Endodermal cell (in vitro differentiated cells): ENCODE data around the gene TNFAIP8L3. TPM values are rescaled to one million over a fixed set of nuclear protein-coding genes. Genes with fewer than 3 reads are reported as not detected.
A peak's percentile ranks its signal among the peaks of the same experiment; 100 is the strongest.

Source experiments
- DNase-seq: peaks from one replicate; pipeline ENCODE4 v3.0.0-alpha.2; 2017
- H3K27ac ChIP-seq: 2 replicates; pipeline ENCODE4 v1.5.1; 2013; ENCODE audit warnings: mild to moderate bottlenecking, low read depth, low read length, moderate library complexity
- H3K27me3 ChIP-seq: 2 replicates; pipeline ENCODE4 v1.6.1; 2013; ENCODE audit warnings: mild to moderate bottlenecking, low read length, moderate library complexity; ENCODE audit not compliant: insufficient read depth, control insufficient read depth, poor library complexity, severe bottlenecking
- H3K36me3 ChIP-seq: 2 replicates; pipeline ENCODE4 v1.7.0; 2013; ENCODE audit warnings: mild to moderate bottlenecking, low read length, moderate library complexity; ENCODE audit not compliant: control insufficient read depth, insufficient read depth
- H3K4me1 ChIP-seq: one replicate; pipeline ENCODE4 v1.7.0; 2013; ENCODE audit warnings: low read length; ENCODE audit not compliant: control insufficient read depth, insufficient read depth
- H3K4me3 ChIP-seq: 2 replicates; pipeline ENCODE4 v1.5.1; 2013; ENCODE audit warnings: mild to moderate bottlenecking, low read length, moderate library complexity
- H3K9ac ChIP-seq: 2 replicates; pipeline ENCODE4 v1.6.1; 2013; ENCODE audit warnings: mild to moderate bottlenecking, low read length, moderate library complexity; ENCODE audit not compliant: poor library complexity, severe bottlenecking; ENCODE audit errors: extremely low read depth
- H3K9me3 ChIP-seq: 2 replicates; pipeline ENCODE4 v1.6.1; 2013; ENCODE audit warnings: mild to moderate bottlenecking, low read length, moderate library complexity; ENCODE audit not compliant: control insufficient read depth
- H3K27ac Mint-ChIP-seq: 2 replicates; pipeline ENCODE4 v1.8.0; 2020; ENCODE audit warnings: mixed read lengths
- H3K27me3 Mint-ChIP-seq: 2 replicates; pipeline ENCODE4 v1.8.0; 2021; ENCODE audit warnings: mild to moderate bottlenecking, mixed read lengths; ENCODE audit not compliant: insufficient read depth
- H3K36me3 Mint-ChIP-seq: 2 replicates; pipeline ENCODE4 v1.8.0; 2020; ENCODE audit warnings: low read depth, mixed read lengths
- H3K4me1 Mint-ChIP-seq: 2 replicates; pipeline ENCODE4 v1.8.0; 2020; ENCODE audit warnings: mixed read lengths
- H3K4me3 Mint-ChIP-seq: 2 replicates; pipeline ENCODE4 v1.8.0; 2020; ENCODE audit warnings: mild to moderate bottlenecking, moderate library complexity, mixed read lengths
- H3K9me3 Mint-ChIP-seq: 2 replicates; pipeline ENCODE4 v1.8.0; 2020; ENCODE audit warnings: mild to moderate bottlenecking, mixed read lengths
- WGBS, 2 experiments: methylation state at CpG; one replicate each; pipeline versions ENCODE4 v1.1.5 to v1.1.7; 2013; ENCODE audit warnings: missing lambda C conversion rate in 2 of 2, mixed read lengths in 1 of 2; ENCODE audit not compliant: insufficient coverage in 1 of 2, insufficient read length in 1 of 2; 5-methylcytosine and 5-hydroxymethylcytosine counted together
- total RNA-seq, 2 donors: library from RNA; stranded (reverse); fragmentation: NEBNext Ultra II Directional in 1 of 2; extraction: Animal tissue kit (Norgen Biotek cat#: 25700) in 1 of 2; gene quantifications; 2 replicates in 1 of 2; 3 replicates in 1 of 2; pipeline ENCODE4 v1.2.1, GENCODE V29; 2021
- TF ChIP-seq, protein P1 (sequence below): fragments of 200-600 bp; sonication (generic); conservative IDR thresholded peaks from 2 replicates; pipeline ENCODE4 v1.5.0; 2021; ENCODE audit warnings: antibody characterized with exemption, mild to moderate bottlenecking

The TNFAIP8L3 gene
- total RNA-seq, 2 donors from 2014 or later = 0.31 TPM; not detected in 1

- TF ChIP-seq, protein P1, sequence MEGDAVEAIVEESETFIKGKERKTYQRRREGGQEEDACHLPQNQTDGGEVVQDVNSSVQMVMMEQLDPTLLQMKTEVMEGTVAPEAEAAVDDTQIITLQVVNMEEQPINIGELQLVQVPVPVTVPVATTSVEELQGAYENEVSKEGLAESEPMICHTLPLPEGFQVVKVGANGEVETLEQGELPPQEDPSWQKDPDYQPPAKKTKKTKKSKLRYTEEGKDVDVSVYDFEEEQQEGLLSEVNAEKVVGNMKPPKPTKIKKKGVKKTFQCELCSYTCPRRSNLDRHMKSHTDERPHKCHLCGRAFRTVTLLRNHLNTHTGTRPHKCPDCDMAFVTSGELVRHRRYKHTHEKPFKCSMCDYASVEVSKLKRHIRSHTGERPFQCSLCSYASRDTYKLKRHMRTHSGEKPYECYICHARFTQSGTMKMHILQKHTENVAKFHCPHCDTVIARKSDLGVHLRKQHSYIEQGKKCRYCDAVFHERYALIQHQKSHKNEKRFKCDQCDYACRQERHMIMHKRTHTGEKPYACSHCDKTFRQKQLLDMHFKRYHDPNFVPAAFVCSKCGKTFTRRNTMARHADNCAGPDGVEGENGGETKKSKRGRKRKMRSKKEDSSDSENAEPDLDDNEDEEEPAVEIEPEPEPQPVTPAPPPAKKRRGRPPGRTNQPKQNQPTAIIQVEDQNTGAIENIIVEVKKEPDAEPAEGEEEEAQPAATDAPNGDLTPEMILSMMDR = no peak
- Histone ChIP-seq H3K27ac (no peak overlapping the region), H3K9ac (no peak overlapping the region), H3K4me3 (no peak overlapping the region), H3K4me1 (no peaks in the 10 kb centered on the region), H3K9me3 (no peaks in the 10 kb centered on the region), H3K36me3 (no peaks in the 10 kb centered on the region), H3K27me3 (peaks cover 41% of the 10 kb centered on the region)
- Mint-ChIP-seq H3K27ac (no peak overlapping the region), H3K4me3 (no peak overlapping the region), H3K27me3 (peaks cover 38% of the 10 kb centered on the region), H3K4me1 (peaks cover 5% of the 10 kb centered on the region), H3K36me3 (no peaks in the 10 kb centered on the region), H3K9me3 (no peaks in the 10 kb centered on the region)
- no peak for DNase-seq
- WGBS, 2 experiments = 76 to 93% methylated on average over 3 of the region's 3 CpGs
Observed at GRCh38 chr15:51060030-51060673, 34.6 kb downstream of the TNFAIP8L3 start.

GRCh38 chr15:51054535-51054934 lies 40.2 kb downstream of the TNFAIP8L3 start:
- Histone ChIP-seq H3K36me3 (no peaks in the 10 kb centered on the region), H3K4me1 (no peaks in the 10 kb centered on the region), H3K27me3 (peaks cover 28% of the 10 kb centered on the region), H3K9ac (no peak overlapping the region), H3K4me3 (no peak overlapping the region), H3K27ac (no peak overlapping the region), H3K9me3 (no peaks in the 10 kb centered on the region)
- Mint-ChIP-seq H3K4me1 (peaks cover 9% of the 10 kb centered on the region), H3K27ac (peak overlapping the region; percentile 22), H3K4me3 (no peak overlapping the region), H3K27me3 (peaks cover 52% of the 10 kb centered on the region), H3K9me3 (no peaks in the 10 kb centered on the region), H3K36me3 (no peaks in the 10 kb centered on the region)
- DNase-seq = peak; percentile 63
- 96% methylated on average over 1 of the region's 1 CpG; no CpG with 5 or more reads in 1 of the 2 experiments for WGBS, 2 experiments
- TF ChIP-seq, protein P1 = no peak

DNA sequence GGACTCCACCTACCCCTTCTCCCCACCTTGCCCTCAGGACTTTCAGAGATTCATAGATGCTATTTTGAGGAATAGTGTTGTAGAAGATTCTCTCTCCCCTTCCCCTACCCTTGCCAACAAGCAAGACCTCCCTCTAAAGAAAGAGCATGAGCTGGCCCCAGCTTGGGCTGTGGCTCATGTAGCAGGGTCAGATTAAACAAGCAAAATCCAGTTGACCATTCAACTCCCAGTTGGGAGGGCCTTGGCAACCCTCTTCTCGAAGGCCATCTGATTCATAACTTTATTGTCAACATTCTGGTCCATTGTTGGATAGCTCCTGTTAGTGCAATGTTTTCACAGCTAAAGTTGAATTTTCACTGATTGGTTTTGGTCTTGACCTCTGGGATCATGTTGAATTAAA lies 41.1 kb downstream of the TNFAIP8L3 start:
- Mint-ChIP-seq H3K36me3 (no peaks in the 10 kb centered on the region), H3K4me1 (peaks cover 7% of the 10 kb centered on the region), H3K9me3 (no peaks in the 10 kb centered on the region), H3K27ac (no peak overlapping the region), H3K27me3 (peaks cover 59% of the 10 kb centered on the region), H3K4me3 (no peak overlapping the region)
- 85 to 100% methylated on average over 1 of the region's 1 CpG for WGBS, 2 experiments
- Histone ChIP-seq H3K4me3 (no peak overlapping the region), H3K27ac (no peak overlapping the region), H3K27me3 (peaks cover 37% of the 10 kb centered on the region), H3K36me3 (no peaks in the 10 kb centered on the region), H3K4me1 (no peaks in the 10 kb centered on the region), H3K9ac (no peak overlapping the region), H3K9me3 (no peaks in the 10 kb centered on the region)
- TF ChIP-seq, protein P1 = no peak
- no peak for DNase-seq
